Thymus (tissue), 11 donors: ENCODE measurements around the gene TP53AIP1. TPM values are rescaled to one million over a fixed set of nuclear protein-coding genes. Genes with fewer than 3 reads are reported as not detected.
"Not testable (repeated sequence)": the region's sequence is repeated elsewhere in the genome, so short reads cannot be mapped to it uniquely, and the experiment has no call there.

ENCODE experiments used
- DNase-seq, 9 donors: peaks; one replicate each; pipeline ENCODE4 v3.0.0-alpha.2; 2013; ENCODE audit warnings: low spot score in 9 of 9, low read depth in 6 of 9, missing footprints in 1 of 9
- H3K27ac ChIP-seq, 2 donors: one replicate each; pipeline ENCODE4 v1.5.1; 2013; ENCODE audit warnings: control low read depth in 1 of 2, low read depth in 1 of 2, low read length in 1 of 2, mild to moderate bottlenecking in 1 of 2, moderate library complexity in 1 of 2
- H3K27me3 ChIP-seq, 2 donors: one replicate each; pipeline ENCODE4 v1.5.1; 2013; ENCODE audit warnings: low read length in 1 of 2; ENCODE audit not compliant: control insufficient read depth in 2 of 2, insufficient read depth in 1 of 2
- H3K36me3 ChIP-seq, 2 donors: one replicate each; pipeline ENCODE4 v1.5.1; 2013; ENCODE audit warnings: low read length in 1 of 2, mild to moderate bottlenecking in 1 of 2, moderate library complexity in 1 of 2; ENCODE audit not compliant: control insufficient read depth in 2 of 2, insufficient read depth in 2 of 2
- H3K4me1 ChIP-seq, 2 donors: one replicate each; pipeline ENCODE4 v1.5.1; 2013; ENCODE audit warnings: low read length in 2 of 2; ENCODE audit not compliant: control insufficient read depth in 2 of 2, insufficient read depth in 2 of 2
- H3K4me3 ChIP-seq, 2 donors: one replicate each; pipeline ENCODE4 v1.5.1; 2013; ENCODE audit warnings: low read length in 2 of 2, control low read depth in 1 of 2, mild to moderate bottlenecking in 1 of 2
- H3K9me3 ChIP-seq, 2 donors: one replicate each; pipeline ENCODE4 v1.5.1; 2013; ENCODE audit warnings: low read length in 1 of 2, mild to moderate bottlenecking in 1 of 2; ENCODE audit not compliant: control insufficient read depth in 2 of 2, insufficient read depth in 1 of 2
- WGBS: extraction: QIAGEN DNeasy Blood & Tissue Kit; methylation state at CpG from one replicate; pipeline ENCODE4 v1.1.7; 2013; 5-methylcytosine and 5-hydroxymethylcytosine counted together
- polyA plus RNA-seq: library from polyadenylated mRNA; stranded (reverse); fragments of 200-250 nt; gene quantifications from one replicate; pipeline ENCODE4 v1.2.3, GENCODE V29; 2013
- total RNA-seq: library from RNA; stranded (reverse); fragments of 120-200 nt; gene quantifications from one replicate; pipeline ENCODE4 v1.2.4, GENCODE V29; 2013
- donor health status: healthy.

The TP53AIP1 gene
- total and polyA plus RNA-seq, 2 donors = 1.6 to 32.0 TPM

DNA sequence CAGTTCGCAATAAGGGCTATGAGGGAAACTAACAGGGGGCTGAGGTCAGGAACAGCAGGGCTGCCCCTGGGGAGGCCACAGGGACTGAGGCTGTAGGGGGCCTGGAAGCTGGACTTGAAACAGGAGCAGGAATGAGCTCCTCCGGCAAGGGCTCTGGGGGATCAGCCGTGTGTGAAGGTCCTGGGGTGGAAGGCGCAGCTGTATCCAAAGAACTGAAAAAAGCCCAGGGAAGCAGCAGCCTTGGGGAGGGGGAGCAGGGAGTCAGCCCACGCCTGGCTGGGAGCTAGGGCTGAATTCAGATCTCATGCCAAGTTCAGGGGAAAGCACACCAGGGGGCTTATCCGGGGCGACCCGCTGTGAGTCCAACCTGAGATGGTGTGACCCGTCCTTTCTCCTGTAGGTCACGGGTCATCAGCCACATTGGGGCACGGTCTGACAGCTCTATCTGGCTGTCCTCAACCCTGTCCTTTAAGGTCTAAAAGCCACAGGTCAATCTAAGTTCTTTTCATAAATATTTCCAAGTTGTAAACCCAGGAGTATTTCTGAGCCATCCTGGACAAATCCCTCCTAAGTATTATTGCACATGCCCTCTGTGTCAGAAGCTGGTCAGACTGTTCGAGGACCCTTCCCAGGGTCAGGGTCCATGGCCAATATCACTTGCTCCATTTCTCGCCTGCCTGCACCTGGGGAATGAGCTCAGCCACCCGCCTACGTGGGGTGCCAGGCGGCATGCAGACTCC, 18.0 kb downstream of the TP53AIP1 start:
- Histone ChIP-seq H3K4me3 (no peak overlapping the region), H3K27ac (no peak overlapping the region), H3K27me3 (peaks cover 0 to 37% of the 10 kb centered on the region in 2 donors), H3K36me3 (no peaks in the 10 kb centered on the region), H3K9me3 (no peaks in the 10 kb centered on the region), H3K4me1 (peaks cover 0 to 5% of the 10 kb centered on the region in 2 donors)
- no peak for DNase-seq
- 90% methylated on average over 16 of the region's 16 CpGs for WGBS

- Histone ChIP-seq H3K9me3 (no peaks in the 10 kb centered on the region), H3K36me3 (no peaks in the 10 kb centered on the region), H3K27me3 (peaks cover 0 to 36% of the 10 kb centered on the region in 2 donors), H3K27ac (no peak overlapping the region), H3K4me3 (no peak overlapping the region), H3K4me1 (peaks cover 0 to 6% of the 10 kb centered on the region in 2 donors)
- 79% methylated on average over 7 of the region's 7 CpGs for WGBS
- DNase-seq = no peak
Measured at GRCh38 chr11:128924104-128924503, 18.6 kb downstream of the TP53AIP1 start.

DNA sequence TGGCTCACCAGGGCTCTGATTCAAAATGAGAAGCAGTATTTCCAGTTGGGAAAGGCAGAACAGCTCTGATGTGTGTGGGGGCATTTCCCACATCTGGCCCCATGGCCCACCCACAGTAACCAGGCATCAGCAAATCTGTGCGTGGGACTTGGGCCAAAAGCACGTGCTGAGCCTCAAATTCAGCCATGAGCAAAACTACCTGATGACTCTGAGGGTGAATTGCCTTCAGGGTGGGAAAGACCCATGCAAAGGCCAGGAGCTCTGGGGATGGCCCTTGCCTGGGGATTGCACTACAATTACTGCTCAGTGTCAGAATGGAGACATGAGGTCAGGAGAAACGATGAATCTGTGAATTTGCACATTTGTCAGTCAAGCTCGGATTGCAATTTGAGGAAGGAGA, 20.9 kb downstream of the TP53AIP1 start:
- Histone ChIP-seq H3K4me3 (no peak overlapping the region), H3K36me3 (no peaks in the 10 kb centered on the region), H3K4me1 (peaks cover 0 to 10% of the 10 kb centered on the region in 2 donors), H3K27ac (no peak overlapping the region), H3K9me3 (no peaks in the 10 kb centered on the region), H3K27me3 (peaks cover 0 to 26% of the 10 kb centered on the region in 2 donors)
- 93% methylated on average over 4 of the region's 4 CpGs for whole genome bisulfite sequencing
- DNase-seq = no peak

GRCh38 chr11:128920666-128921065, 22.0 kb downstream of the TP53AIP1 start:
- H3K27ac ChIP-seq = no peak overlapping the region
- H3K4me3 ChIP-seq = no peak overlapping the region
- no peaks in the 10 kb centered on the region for H3K36me3 ChIP-seq
- H3K27me3 ChIP-seq = peaks cover 0 to 19% of the 10 kb centered on the region in 2 donors
- H3K4me1 ChIP-seq = peaks cover 0 to 12% of the 10 kb centered on the region in 2 donors
- DNase-seq = no peak
- H3K9me3 ChIP-seq = no peaks in the 10 kb centered on the region
- WGBS = 98% methylated on average over 15 of the region's 15 CpGs

- not testable (repeated sequence) for H3K4me3 ChIP-seq, H3K27ac ChIP-seq, DNase-seq, H3K9me3 ChIP-seq, H3K36me3 ChIP-seq
- H3K4me1 ChIP-seq = peaks cover 0 to 18% of the 10 kb centered on the region in 2 donors
- WGBS = 82% methylated on average over 7 of the region's 7 CpGs
- H3K27me3 ChIP-seq = peaks cover 0 to 14% of the 10 kb centered on the region in 2 donors
Measured at GRCh38 chr11:128919635-128920034, 23.0 kb downstream of the TP53AIP1 start.

DNA sequence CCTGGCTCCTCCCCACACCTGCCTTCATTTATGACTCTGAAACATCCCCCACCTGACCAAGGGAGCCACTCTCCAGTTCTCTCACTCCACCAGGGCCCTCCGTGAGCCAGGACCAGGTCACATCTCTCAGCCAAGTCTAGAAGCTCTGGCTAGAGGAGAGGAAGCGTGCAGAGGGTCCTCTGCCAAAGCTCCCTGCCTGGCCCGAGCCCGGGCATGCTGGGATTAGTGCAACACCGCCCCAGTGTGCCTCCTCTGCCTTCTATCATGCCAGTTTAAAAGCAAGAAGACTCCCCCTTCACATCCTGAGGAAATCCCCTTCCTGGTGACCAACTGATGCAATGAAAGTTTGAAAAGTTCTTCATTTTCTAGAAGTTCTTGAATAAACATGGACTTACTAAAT, 23.5 kb downstream of the TP53AIP1 start:
- Histone ChIP-seq H3K27me3 (peaks cover 0 to 12% of the 10 kb centered on the region in 2 donors), H3K27ac (no peak overlapping the region), H3K9me3 (no peaks in the 10 kb centered on the region), H3K36me3 (no peaks in the 10 kb centered on the region), H3K4me1 (peaks cover 0 to 19% of the 10 kb centered on the region in 2 donors), H3K4me3 (no peak overlapping the region)
- DNase-seq = no peak
- WGBS = 50% methylated on average over 5 of the region's 5 CpGs

GRCh38 chr11:128917144-128917724, 25.4 kb downstream of the TP53AIP1 start:
- 45% methylated on average over 5 of the region's 5 CpGs for WGBS
- Histone ChIP-seq H3K27ac (no peak overlapping the region), H3K36me3 (no peaks in the 10 kb centered on the region), H3K4me3 (no peak overlapping the region), H3K4me1 (peaks cover 0 to 17% of the 10 kb centered on the region in 2 donors), H3K27me3 (peaks cover 0 to 15% of the 10 kb centered on the region in 2 donors), H3K9me3 (no peaks in the 10 kb centered on the region)
- DNase-seq = no peak

- Histone ChIP-seq H3K4me3 (no peak overlapping the region), H3K36me3 (no peaks in the 10 kb centered on the region), H3K27me3 (peaks cover 0 to 15% of the 10 kb centered on the region in 2 donors), H3K9me3 (no peaks in the 10 kb centered on the region), H3K27ac (no peak overlapping the region), H3K4me1 (peaks cover 0 to 17% of the 10 kb centered on the region in 2 donors)
- no peak for DNase-seq
- 81% methylated on average over 2 of the region's 2 CpGs for WGBS
Measured at GRCh38 chr11:128916681-128917080, 26.0 kb downstream of the TP53AIP1 start.

DNA sequence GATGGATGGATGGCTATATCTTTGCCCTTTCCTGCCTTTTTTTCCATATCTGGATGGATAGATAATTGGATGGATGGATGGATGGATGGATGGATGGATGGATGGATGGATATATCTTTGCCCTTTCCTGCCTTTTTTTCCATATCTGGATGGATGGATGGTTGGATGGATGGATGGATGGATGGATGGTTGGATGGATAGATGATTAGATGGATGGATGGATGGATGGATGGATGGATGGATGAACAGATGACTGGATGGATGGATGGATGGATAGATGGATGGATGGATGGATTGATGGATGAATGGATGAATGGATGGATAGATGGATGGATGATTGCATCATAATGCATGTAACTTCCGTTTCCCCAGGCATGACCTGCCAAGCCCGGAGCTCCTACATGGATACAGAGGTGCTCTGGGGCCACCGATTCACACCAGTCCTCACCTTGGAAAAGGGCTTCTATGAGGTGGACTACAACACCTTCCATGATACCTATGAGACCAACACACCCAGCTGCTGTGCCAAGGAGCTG, 26.6 kb downstream of the TP53AIP1 start:
- no peak for DNase-seq
- Histone ChIP-seq H3K36me3 (no peaks in the 10 kb centered on the region), H3K4me1 (peaks cover 0 to 17% of the 10 kb centered on the region in 2 donors), H3K27ac (no peak overlapping the region), H3K4me3 (no peak overlapping the region), H3K9me3 (no peaks in the 10 kb centered on the region), H3K27me3 (peaks cover 0 to 15% of the 10 kb centered on the region in 2 donors)
- 64% methylated on average over 3 of the region's 3 CpGs for WGBS
